PC-9 (cell line): ENCODE measurements around the gene MGLL. TPM values are rescaled to one million over a fixed set of nuclear protein-coding genes. Genes with fewer than 3 reads are reported as not detected.

Experiments used
- BruUV-seq: library from RNA; stranded (reverse); fragments of 400-500 nt; replicated peaks from 2 replicates; lab custom pipeline; 2021; lab: Mats Ljungman, UMichigan
- CTCF ChIA-PET: fragments of 300-600 bp; sonication (Branson Sonifier 250); formaldehyde crosslinking; loops from one replicate; lab custom pipeline; 2022; ENCODE audit warnings: antibody characterized with exemption; lab: Charles Lee
- POLR2A ChIA-PET: fragments of 300-600 bp; sonication (Branson Sonifier 250); formaldehyde crosslinking; loops from one replicate; lab custom pipeline; 2022; ENCODE audit warnings: antibody characterized with exemption; ENCODE audit not compliant: unreplicated experiment; lab: Charles Lee
- DNase-seq, 2 experiments: peaks; one replicate each; pipeline versions ENCODE4 v3.0.0 to v3.0.0-alpha.2; 2015 to 2022; ENCODE audit warnings: mixed read lengths in 1 of 2
- H2AFZ ChIP-seq: fragments of 200-600 bp; sonication (generic); 2 replicates; pipeline ENCODE4 v1.8.1; 2017; ENCODE audit warnings: antibody characterized with exemption
- H3F3A ChIP-seq: fragments of 200-600 bp; sonication (generic); 2 replicates; pipeline ENCODE4 v1.8.1; 2017; ENCODE audit warnings: antibody characterized with exemption, mild to moderate bottlenecking, low read depth; ENCODE audit not compliant: insufficient read depth
- H3K27ac ChIP-seq: fragments of 200-600 bp; sonication (generic); 2 replicates; pipeline ENCODE4 v1.6.1; 2016; ENCODE audit warnings: mixed run types
- H3K27me3 ChIP-seq: fragments of 200-600 bp; sonication (generic); 2 replicates; pipeline ENCODE4 v1.6.1; 2016; ENCODE audit warnings: low read depth, mixed run types; ENCODE audit not compliant: insufficient read depth
- H3K36me3 ChIP-seq: fragments of 200-600 bp; sonication (generic); 2 replicates; pipeline ENCODE4 v1.6.1; 2016; ENCODE audit warnings: low read depth, mixed run types
- H3K4me1 ChIP-seq: fragments of 200-600 bp; sonication (generic); replicated peaks from 2 replicates; pipeline ENCODE4 v1.6.1; 2016; ENCODE audit warnings: mixed run types; ENCODE audit not compliant: insufficient read depth
- H3K4me2 ChIP-seq: fragments of 200-600 bp; sonication (generic); 2 replicates; pipeline ENCODE4 v1.6.1; 2017; ENCODE audit warnings: mixed run types
- H3K4me3 ChIP-seq: fragments of 200-600 bp; sonication (generic); 2 replicates; pipeline ENCODE4 v1.6.1; 2016; ENCODE audit warnings: mixed run types
- H3K79me2 ChIP-seq: fragments of 200-600 bp; sonication (generic); 2 replicates; pipeline ENCODE4 v1.6.1; 2017; ENCODE audit warnings: low read depth, mixed run types
- H3K9me2 ChIP-seq: fragments of 200-600 bp; sonication (generic); 2 replicates; pipeline ENCODE4 v1.8.1; 2017; ENCODE audit warnings: mild to moderate bottlenecking; ENCODE audit not compliant: insufficient read depth
- H3K9me3 ChIP-seq: fragments of 200-600 bp; sonication (generic); 2 replicates; pipeline ENCODE4 v1.8.1; 2016; ENCODE audit warnings: low read depth; ENCODE audit not compliant: insufficient read depth
- H4K20me1 ChIP-seq: fragments of 200-600 bp; sonication (generic); 2 replicates; pipeline ENCODE4 v1.8.1; 2017; ENCODE audit not compliant: insufficient read depth
- CTCF ChIP-seq: fragments of 200-600 bp; sonication (generic); conservative IDR thresholded peaks from 2 replicates; pipeline ENCODE4 v1.6.1; 2017; ENCODE audit warnings: mixed run types, antibody characterized with exemption, mild to moderate bottlenecking, moderate library complexity
- EZH2 ChIP-seq: fragments of 200-600 bp; sonication (generic); IDR thresholded peaks from 2 replicates; pipeline ENCODE4 v1.8.0; 2017; ENCODE audit warnings: antibody characterized with exemption, low read depth
- intact Hi-C: fragments of 100-400 bp; cut with micrococcal nuclease; formaldehyde crosslinking; loops from one replicate; pipeline ENCODE4 v1.10.0; 2022; ENCODE audit not compliant: unreplicated experiment
- total RNA-seq: library from RNA; stranded (reverse); gene quantifications from 2 replicates; pipeline ENCODE4 v1.2.3, GENCODE V29; 2021

MGLL gene
- total RNA-seq, 1 experiment from 2014 or later = 30.7 TPM

DNA sequence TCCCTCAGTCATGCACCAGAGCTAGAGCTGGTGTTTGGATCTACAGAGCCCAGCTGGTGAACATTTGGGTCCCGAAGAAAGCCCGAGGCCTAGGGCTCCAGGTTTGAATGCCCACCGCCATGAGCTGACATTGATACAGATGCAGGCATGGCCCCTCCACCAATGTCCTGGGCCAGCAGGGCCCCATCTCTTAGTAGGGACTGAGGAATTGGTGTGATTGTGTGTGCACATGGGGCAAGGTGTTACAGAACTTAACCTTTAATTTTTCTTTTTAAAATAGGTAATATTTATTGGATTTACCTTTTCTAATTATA lies 182.3 kb downstream of the MGLL start:
- POLR2A ChIA-PET = no interaction called here
- no TSS peak for BruUV-seq

DNA sequence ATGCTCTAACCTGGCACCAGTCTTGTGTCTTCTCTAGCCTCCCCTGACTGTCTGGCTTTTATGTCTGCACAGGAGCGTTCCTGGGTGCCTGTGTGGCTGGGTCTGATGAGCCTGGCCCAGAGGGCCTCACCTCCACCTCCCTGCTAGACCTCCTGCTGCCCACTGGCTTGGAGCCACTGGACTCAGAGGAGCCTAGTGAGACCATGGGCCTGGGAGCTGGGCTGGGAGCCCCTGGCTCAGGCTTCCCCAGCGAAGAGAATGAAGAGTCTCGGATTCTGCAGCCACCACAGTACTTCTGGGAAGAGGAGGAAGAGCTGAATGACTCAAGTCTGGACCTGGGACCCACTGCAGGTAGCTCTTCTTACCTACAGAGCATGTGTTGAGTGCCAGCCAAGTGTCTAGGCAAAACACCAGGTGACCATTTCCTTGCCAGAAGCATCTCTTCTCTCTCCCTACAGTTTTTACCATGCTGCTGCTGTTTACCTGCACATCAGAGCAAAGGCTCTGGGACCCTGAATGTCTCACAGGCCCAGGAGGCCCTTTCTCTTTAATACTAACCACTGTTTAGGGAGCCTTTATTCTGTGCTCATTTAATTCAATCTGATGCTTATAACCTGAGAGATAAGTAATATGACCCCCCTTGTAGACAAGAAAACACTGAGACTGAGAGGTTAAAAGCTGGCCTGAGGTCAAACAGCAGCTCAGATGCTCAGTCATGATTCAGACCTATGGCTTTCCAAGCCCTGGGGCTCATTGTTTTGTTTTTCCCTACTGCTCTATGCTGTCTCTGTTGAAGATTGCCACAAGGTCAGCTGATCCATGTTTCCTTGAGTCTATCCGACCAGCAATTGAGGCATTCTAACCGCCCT lies 182.9 kb downstream of the MGLL start:
- peak; percentile 53 to 75 for DNase-seq
- ChIA-PET POLR2A (interaction anchor here (0.6 kb wide), 1 partner anchor 412 kb away, joined by 4 read pairs; no protein-coding TSS in a partner anchor), CTCF (interaction anchor here (0.6 to 0.8 kb wide), 3 partner anchors 55 to 716 kb away, joined by 3 to 7 read pairs (median 4); no protein-coding TSS in a partner anchor)
- no peaks in the 10 kb centered on the region for H3K9me2 ChIP-seq
- H3K9me3 ChIP-seq = no peaks in the 10 kb centered on the region
- H2AFZ ChIP-seq = no peak overlapping the region
- no peaks in the 10 kb centered on the region for H3K36me3 ChIP-seq
- peak overlapping the region; percentile 24; the same call in 1 of the 2 replicates for H3K27ac ChIP-seq
- H3K4me2 ChIP-seq = no peak overlapping the region
- H3K4me3 ChIP-seq = no peak overlapping the region
- H3F3A ChIP-seq = peaks cover 23% of the 10 kb centered on the region; the same call in 1 of the 2 replicates
- BruUV-seq = no TSS peak
- intact Hi-C loops = no loop called here
- TF ChIP-seq CTCF = no peak
- no peak for TF ChIP-seq EZH2
- H3K4me1 ChIP-seq = peaks cover 23% of the 10 kb centered on the region
- no peaks in the 10 kb centered on the region for H3K27me3 ChIP-seq
- H4K20me1 ChIP-seq = no peaks in the 10 kb centered on the region
- no peaks in the 10 kb centered on the region for H3K79me2 ChIP-seq

More for the DNA sequence above, 182.3 kb downstream of the MGLL start:
- H3K27me3 ChIP-seq = no peaks in the 10 kb centered on the region
- H3K9me3 ChIP-seq = no peaks in the 10 kb centered on the region
- H4K20me1 ChIP-seq = no peaks in the 10 kb centered on the region
- H3K9me2 ChIP-seq = no peaks in the 10 kb centered on the region
- H3F3A ChIP-seq = peaks cover 23% of the 10 kb centered on the region; the same call in 1 of the 2 replicates
- peaks cover 23% of the 10 kb centered on the region for H3K4me1 ChIP-seq
- no peak for DNase-seq
- H3K27ac ChIP-seq = peak overlapping the region; percentile 24; the same call in 1 of the 2 replicates
- no peak overlapping the region for H2AFZ ChIP-seq
- CTCF ChIA-PET = no interaction called here
- H3K4me3 ChIP-seq = no peak overlapping the region
- H3K4me2 ChIP-seq = no peak overlapping the region
- H3K36me3 ChIP-seq = no peaks in the 10 kb centered on the region
- no peaks in the 10 kb centered on the region for H3K79me2 ChIP-seq
- intact Hi-C loops = no loop called here
- no peak for TF ChIP-seq CTCF
- no peak for TF ChIP-seq EZH2

Other genes with a start within 250 kb of the MGLL start
- gene TPRA1, start 231.8 kb downstream of the MGLL start, total RNA-seq = 58.5 and 66.5 TPM in 2 replicates
- gene MCM2, start 224.1 kb downstream of the MGLL start, total RNA-seq = 108 and 137 TPM in 2 replicates
- gene PODXL2, start 193.3 kb downstream of the MGLL start, total RNA-seq = 11.9 and 12.1 TPM in 2 replicates
- 39.1 and 57.1 TPM in 2 replicates for gene ABTB1, start 149.6 kb downstream of the MGLL start, total RNA-seq
- 0.80 and 1.1 TPM in 2 replicates for gene KBTBD12, start 92.7 kb upstream of the MGLL start, total RNA-seq
- 110 and 189 TPM in 2 replicates for gene SEC61A1, start 229.9 kb upstream of the MGLL start, total RNA-seq